GM21737 (cell line): Measurements from ENCODE around the gene SIT1.
A peak's percentile ranks its signal among the peaks of the same experiment; 100 is the strongest.

Experiments used
- ATAC-seq: cut with Tn5 transposase; IDR thresholded peaks from one replicate; pipeline ENCODE4 v1.9.1; 2021; ENCODE audit warnings: mild to moderate bottlenecking, moderate library complexity; ENCODE audit not compliant: unreplicated experiment

SIT1 gene

DNA sequence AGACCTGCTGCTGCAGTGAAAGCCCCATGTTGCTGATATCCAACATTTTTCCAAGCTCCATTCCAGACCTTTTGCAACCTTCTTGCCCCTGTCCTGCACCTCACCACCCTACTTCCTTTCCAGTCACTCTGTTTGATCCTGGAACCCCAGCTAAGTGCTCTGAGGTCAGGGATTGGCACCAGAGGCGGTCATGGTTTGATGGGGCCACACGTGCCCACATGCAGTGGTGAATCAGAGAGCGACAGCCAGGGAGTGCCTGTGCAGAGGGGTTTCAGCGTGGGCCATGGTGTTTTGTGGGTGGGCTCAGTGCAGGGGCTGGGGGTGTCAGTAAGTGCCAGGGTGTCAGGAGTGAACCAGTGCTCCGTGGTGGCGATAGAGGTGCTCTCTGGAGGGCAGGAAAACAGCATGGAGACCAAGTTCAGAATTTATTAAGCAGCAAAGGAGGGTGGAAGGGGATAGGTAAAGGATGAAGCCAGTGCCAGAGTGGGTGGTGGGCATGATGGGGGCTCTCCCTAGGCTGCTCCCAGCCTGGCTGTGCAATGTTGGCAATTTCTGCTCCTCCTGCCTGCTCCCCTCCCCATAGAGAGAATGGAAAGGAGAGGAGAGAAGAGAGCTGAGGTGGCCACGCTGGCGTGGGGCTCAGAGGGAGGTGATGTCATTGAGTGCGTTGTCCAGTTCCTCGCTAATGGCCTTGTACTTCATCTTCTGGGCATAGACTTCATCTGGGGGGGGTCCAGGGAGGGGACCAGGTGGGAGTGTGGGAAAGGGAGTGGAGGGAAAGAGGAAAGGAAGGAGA lies 32.0 kb upstream of the SIT1 start:
- no peak for ATAC-seq

DNA sequence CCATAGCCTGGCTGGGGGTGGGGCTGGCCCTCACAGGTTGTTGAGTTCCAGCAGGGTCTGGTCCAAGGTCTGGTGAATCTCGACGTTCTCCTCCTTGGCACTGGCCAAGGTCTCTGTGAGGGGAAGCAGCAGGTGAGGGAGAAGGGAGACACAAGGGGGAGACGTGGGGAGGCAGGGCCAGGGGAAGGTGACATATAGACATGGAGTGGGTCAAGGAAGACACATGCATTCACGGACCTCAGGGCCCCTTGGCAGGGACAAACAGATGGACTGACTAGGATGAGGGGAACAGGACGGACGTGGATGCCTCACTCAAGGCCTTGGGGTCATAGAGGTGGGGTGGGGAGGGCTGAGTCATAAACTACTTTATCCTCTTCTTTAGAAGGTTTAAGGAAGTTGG lies 31.3 kb upstream of the SIT1 start:
- ATAC-seq: no peak

DNA sequence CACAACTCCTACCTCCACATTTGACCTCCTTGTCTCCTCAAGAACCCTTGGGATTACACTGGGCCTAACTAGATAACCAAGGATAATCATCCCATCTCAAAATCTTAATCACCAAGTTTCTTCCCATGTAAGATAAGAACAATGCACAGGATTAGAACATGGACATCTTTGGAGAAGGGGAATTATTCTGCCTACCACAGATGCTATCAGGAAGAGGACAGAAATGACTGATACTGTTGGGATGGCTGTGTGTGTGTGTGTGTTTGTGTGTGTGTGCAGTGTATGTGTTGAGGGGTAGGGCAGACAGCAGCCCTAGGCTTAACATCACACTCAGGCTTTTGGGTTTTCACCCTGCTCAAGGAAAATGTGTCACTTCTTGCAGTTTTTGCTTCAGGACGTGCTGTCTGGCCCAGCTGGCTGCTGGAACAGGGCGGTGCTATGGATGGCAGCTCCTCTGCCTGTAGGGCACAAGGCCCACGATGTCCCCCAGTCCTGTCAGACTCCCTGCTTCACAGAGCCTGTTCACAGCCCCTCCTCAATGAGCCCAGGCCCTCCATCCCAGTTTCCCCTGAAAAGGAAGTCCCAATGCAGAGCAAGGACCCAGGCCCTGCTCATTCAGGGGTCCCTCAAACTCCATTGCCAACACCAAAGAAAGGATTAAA lies 30.7 kb upstream of the SIT1 start:
- no peak for ATAC-seq

DNA sequence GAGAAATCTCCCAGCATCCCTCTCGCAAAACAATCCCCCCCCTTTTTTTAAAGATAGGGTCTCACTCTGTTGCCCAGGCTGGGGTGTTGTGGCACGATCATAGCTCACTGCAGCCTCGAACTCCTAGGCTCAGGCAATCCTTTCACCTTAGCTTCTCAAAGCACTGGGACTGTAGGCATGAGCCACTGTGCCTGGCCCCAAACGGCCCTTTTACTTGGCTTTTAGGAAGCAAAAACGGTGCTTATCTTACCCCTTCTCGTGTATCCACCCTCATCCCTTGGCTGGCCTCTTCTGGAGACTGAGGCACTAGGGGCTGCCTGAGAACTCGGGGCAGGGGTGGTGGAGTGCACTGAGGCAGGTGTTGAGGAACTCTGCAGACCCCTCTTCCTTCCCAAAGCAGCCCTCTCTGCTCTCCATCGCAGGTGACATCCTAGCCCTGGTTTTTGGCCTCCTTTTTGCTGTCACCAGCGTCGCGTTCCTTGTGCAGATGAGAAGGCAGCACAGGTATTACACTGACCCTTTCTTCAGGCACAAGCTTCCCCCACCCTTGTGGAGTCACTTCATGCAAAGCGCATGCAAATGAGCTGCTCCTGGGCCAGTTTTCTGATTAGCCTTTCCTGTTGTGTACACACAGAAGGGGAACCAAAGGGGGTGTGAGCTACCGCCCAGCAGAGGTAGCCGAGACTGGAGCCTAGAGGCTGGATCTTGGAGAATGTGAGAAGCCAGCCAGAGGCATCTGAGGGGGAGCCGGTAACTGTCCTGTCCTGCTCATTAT lies 29.8 kb upstream of the SIT1 start:
- ATAC-seq: no peak

DNA sequence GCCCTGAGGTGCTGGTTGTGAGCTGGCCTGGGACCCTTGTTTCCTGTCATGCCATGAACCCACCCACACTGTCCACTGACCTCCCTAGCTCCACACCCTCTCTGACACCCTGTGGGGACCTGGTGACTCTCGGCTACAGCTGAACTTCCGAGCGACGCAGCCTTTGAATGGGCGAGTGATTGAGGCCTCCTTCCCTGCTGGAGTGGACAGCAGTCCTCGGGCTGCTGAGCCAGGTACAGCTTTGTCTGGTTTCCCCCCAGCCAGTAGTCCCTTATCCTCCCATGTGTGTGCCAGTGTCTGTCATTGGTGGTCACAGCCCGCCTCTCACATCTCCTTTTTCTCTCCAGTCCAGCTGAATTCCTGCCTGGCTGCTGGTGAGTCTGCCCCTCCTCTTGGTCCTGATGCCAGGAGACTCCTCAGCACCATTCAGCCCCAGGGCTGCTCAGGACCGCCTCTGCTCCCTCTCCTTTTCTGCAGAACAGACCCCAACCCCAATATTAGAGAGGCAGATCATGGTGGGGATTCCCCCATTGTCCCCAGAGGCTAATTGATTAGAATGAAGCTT lies 29.1 kb upstream of the SIT1 start:
- no peak for ATAC-seq

DNA sequence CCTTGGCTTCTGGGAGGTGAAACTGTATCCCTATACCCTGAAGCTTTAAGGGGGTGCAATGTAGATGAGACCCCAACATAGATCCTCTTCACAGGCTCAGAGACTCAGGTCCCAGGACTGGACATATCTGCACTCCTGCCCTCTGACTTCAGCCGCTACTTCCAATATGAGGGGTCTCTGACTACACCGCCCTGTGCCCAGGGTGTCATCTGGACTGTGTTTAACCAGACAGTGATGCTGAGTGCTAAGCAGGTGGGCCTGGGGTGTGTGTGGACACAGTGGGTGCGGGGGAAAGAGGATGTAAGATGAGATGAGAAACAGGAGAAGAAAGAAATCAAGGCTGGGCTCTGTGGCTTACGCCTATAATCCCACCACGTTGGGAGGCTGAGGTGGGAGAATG lies 28.4 kb upstream of the SIT1 start:
- no peak for ATAC-seq

DNA sequence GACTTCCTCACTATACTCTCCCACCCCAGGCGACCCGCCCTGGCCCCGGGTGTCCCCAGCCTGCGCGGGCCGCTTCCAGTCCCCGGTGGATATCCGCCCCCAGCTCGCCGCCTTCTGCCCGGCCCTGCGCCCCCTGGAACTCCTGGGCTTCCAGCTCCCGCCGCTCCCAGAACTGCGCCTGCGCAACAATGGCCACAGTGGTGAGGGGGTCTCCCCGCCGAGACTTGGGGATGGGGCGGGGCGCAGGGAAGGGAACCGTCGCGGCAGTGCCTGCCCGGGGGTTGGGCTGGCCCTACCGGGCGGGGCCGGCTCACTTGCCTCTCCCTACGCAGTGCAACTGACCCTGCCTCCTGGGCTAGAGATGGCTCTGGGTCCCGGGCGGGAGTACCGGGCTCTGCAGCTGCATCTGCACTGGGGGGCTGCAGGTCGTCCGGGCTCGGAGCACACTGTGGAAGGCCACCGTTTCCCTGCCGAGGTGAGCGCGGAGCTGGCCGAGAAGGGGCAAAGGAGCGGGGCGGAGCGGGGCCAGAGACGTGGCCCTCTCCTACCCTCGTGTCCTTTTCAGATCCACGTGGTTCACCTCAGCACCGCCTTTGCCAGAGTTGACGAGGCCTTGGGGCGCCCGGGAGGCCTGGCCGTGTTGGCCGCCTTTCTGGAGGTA lies 25.1 kb upstream of the SIT1 start:
- ATAC-seq: no peak

DNA sequence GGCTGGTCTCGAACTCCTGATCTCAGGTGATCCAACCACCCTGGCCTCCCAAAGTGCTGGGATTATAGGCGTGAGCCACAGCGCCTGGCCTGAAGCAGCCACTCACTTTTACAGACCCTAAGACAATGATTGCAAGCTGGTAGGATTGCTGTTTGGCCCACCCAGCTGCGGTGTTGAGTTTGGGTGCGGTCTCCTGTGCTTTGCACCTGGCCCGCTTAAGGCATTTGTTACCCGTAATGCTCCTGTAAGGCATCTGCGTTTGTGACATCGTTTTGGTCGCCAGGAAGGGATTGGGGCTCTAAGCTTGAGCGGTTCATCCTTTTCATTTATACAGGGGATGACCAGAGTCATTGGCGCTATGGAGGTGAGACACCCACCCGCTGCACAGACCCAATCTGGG lies 24.5 kb upstream of the SIT1 start:
- ATAC-seq: no peak

DNA sequence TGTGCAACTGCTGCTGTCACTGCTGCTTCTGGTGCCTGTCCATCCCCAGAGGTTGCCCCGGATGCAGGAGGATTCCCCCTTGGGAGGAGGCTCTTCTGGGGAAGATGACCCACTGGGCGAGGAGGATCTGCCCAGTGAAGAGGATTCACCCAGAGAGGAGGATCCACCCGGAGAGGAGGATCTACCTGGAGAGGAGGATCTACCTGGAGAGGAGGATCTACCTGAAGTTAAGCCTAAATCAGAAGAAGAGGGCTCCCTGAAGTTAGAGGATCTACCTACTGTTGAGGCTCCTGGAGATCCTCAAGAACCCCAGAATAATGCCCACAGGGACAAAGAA lies 23.3 kb upstream of the SIT1 start:
- ATAC-seq: no peak

DNA sequence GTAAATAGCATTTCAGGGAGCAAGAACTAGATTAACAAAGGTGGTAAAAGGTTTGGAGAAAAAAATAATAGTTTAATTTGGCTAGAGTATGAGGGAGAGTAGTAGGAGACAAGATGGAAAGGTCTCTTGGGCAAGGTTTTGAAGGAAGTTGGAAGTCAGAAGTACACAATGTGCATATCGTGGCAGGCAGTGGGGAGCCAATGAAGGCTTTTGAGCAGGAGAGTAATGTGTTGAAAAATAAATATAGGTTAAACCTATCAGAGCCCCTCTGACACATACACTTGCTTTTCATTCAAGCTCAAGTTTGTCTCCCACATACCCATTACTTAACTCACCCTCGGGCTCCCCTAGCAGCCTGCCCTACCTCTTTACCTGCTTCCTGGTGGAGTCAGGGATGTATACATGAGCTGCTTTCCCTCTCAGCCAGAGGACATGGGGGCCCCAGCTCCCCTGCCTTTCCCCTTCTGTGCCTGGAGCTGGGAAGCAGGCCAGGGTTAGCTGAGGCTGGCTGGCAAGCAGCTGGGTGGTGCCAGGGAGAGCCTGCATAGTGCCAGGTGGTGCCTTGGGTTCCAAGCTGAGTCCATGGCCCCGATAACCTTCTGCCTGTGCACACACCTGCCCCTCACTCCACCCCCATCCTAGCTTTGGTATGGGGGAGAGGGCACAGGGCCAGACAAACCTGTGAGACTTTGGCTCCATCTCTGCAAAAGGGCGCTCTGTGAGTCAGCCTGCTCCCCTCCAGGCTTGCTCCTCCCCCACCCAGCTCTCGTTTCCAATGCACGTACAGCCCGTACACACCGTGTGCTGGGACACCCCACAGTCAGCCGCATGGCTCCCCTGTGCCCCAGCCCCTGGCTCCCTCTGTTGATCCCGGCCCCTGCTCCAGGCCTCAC lies 22.6 kb upstream of the SIT1 start, which contains the start of gene CA9:
Gene CA9 (plus strand): TSS at position 797 of the 893 bp plus-strand sequence. CDS start 32 bp downstream, at position 829.
- no peak for ATAC-seq

DNA sequence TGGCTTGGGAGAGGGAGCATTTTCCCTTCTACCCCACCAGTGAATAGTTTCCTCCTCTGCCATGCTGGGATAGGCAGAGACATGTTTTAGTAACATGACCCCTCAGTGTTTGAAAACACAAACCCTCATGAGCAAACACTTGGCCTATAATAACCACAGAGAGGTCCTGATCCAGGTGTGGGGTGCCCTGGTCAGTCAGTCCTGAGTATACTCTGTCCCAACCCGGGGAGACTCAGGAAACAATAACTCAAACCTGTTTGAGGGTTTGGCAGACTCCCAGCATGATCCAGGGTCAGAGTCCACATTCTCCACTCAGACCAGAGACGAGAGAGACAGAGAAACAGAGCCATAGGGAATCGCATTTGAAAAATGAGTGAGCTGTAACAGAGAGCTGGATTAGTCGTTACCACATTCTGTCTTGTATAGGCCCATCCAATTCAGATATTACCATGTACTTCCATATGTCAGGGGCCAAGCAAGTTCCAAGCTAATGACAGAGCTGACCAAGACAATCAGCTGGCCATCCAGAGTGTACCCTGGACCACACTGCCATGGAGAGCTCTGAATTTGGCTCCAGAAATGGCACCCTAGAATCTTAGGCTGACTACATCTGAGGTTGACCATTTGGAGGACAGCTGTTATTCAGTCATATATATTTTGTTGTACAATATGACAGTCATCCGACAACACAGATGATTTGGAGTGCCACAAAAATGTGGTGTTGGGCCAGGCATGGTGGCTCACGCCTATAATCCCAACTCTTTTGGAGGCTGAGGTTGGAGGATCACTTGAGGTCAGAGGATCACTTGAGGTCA lies 18.8 kb upstream of the SIT1 start:
- ATAC-seq: no peak

DNA sequence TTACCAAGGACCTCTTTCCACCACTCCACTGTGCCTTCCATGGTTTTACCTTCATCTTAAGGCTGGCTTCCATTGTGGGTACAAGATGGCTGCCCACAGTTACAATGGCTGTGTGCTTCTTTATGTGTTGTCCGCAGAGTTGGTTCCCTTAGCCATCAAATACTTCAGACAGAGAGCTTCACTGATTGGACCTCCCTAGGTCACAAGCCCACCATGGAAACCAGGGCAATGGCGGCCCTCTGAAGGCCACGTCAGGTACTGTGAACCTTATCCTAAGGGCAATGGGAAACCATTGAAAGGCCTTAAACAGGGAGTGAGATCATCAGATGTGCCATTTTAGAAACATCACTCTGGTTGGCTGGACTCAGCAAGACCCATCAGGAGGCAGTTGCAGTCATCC lies 17.2 kb upstream of the SIT1 start:
- no peak for ATAC-seq

DNA sequence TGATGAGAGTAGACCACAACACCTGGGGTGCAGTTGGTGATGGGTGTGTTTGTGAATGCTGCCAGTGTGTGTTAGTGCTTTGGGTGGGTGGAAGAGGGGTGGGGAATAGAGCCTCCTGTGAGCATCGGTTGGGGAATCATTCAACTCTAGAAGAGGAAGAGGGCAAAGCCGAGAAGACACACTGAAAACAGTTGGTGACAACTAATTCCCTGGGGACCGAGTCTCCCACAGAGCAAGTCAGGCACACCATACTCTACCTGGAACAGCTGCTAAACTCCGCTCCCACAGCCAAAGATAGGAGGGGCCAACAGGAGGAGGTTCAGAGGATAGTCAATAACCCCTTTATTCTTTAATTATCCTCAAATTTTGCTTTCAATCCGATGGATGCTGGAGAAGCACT lies 15.8 kb upstream of the SIT1 start:
- ATAC-seq: no peak

DNA sequence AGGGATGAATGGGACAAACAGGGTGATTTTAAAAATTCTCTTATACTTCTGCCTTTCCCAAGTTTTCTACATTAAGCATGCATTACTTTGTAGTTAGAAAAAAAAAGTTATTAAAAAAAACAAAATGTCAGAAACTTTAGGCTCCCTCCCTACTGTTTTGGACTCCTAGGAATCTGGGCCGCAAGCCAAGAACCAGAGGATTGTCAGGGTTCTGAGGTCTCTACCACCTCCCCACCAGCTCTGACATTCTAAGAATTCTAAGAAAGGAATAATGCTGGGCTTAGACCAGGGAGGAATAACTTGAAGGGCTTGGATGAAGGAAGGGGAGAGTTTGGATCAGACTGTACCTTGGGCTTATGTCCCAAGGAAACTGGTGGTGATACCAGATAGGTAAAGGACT lies 15.3 kb upstream of the SIT1 start:
- ATAC-seq: no peak

DNA sequence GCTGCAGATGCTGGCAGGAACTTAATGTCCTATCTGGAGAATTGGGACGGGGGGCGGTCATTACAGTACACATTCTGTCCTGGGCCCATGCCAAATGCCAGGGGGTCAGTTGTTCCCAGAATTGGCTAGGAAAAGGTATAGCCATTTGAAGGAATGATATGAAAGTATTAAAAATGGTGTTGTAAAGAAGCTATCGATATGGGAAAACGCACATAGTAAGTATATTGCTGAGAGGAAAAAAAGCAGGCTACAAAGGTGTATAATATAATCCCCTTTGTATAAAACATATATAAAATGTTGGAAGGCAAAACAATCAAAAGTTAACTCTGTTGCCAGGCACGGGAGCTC lies 14.7 kb upstream of the SIT1 start:
- ATAC-seq: no peak

DNA sequence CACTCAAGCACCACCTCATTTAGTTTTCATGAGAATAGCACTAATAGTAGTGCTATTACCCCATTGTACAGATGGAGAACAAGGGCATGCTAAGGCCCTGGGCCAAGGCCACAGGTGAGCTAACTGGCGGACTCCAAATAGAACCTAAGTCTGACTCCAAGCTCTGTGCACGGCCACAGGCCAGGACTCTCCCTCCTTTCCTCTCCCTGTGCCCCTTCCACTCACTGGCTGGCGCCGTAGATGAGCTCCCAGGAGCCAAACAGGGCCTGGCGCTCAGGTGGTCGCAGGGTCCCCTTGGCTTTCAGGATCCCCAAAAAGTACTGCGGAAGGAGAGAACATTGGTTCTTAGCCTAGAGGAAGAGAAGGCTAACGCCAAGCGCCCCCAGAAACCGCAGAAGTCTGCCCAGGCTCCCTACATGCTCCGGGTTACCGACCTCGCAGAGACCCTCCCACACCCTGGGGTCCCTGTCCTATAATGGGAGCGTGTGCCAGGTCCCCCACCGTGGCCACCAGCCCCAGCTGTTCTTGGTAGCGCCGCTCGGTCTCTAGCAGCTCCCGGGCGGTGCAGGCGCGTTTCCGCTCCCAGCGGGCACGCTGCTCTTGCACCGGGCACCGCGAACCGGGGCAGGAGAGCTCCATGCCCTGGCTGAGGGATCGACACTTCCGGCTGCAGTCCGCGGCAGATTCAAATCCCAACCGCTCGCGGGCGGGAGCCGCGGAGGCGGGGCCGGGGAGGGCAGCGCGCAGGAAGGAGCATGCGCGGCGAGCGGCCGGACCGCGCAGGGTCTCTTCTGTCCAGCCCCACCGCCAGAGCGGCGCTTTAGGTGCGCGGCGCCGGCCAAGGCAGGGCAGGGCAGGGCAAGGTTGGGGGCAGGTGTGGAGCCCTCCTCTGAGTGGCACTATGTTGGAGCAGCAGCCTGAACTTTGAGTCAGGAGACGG lies 14.1 kb upstream of the SIT1 start, which contains the start of gene ARHGEF39:
Gene ARHGEF39 (minus strand): TSS at position 665 of the 940 bp plus-strand sequence. CDS start 26 bp downstream, at position 639.
- ATAC-seq: peak; percentile 73

DNA sequence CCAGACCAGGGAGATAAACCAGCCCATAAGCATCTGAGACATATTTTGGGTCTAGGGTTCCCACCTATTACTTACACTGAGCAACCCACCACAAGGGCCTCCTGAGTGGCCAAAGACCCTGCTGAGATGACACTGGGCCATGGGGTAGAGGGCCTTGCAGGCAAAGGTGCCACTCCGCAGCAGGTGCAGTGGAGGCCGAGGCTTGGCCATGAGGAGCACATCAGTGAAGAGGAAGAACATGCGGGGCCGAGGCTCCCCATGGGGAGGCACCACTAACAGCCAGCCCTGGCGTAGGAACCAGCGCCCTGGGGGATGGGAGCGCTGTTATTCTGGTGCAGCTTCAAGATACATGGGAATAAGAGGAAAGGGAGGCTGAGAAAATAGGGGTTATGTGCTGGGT lies 11.7 kb upstream of the SIT1 start:
- no peak for ATAC-seq

DNA sequence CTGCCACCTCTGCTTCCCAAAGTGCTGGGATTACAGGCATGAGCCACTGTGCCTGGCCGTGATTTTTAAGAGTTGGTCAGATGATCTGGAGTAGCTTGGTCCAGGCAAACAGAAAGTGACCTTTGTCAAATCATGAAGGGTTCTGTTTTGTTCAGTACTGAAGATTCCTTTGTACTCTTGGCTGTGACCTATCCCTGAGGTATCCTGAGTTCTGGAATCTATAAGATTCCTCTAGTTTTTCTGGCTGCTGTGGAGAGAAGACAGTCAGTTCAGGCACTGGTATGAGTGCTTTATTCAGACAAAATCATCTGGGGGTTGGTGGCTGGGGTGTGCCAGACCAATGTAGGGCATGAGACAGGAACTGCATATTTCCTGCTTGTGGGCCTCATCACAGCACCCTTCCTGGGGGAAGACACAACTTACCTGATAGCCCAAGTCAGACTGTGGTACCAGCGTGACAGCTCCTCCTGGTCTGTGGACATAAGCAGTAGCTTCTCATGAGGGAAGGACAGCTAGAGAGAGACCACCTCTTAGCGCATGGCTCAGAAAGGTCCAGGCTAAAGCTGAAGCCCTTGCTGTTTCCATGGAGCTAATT lies 11.1 kb upstream of the SIT1 start:
- no peak for ATAC-seq
